Aorta (tissue), 5 donors: ENCODE results near the gene DAB2IP. TPM values are rescaled to one million over a fixed set of nuclear protein-coding genes. Genes with fewer than 3 reads are reported as not detected.

Experiments used
- ATAC-seq: fragments of 200-7000 bp; cut with Tn5 transposase; one replicate; pipeline ENCODE4 v1.9.1; 2022; ENCODE audit warnings: moderate library complexity; ENCODE audit not compliant: low FRiP score
- DNase-seq, 2 donors: peaks; one replicate each; pipeline ENCODE4 v3.0.0-alpha.2; 2020
- H3K27ac ChIP-seq, 2 donors: one replicate each; pipeline ENCODE4 v1.5.1; 2013; ENCODE audit warnings: low read length in 2 of 2, mild to moderate bottlenecking in 2 of 2, moderate library complexity in 2 of 2, control low read depth in 1 of 2, inconsistent platforms in 1 of 2, low read depth in 1 of 2
- H3K27me3 ChIP-seq, 2 donors: one replicate each; pipeline ENCODE4 v1.6.1; 2013; ENCODE audit warnings: control low read depth in 1 of 2, low read length in 1 of 2, mild to moderate bottlenecking in 1 of 2, moderate library complexity in 1 of 2; ENCODE audit not compliant: insufficient read depth in 2 of 2, control insufficient read depth in 1 of 2
- H3K36me3 ChIP-seq, 2 donors: one replicate each; pipeline ENCODE4 v1.6.1; 2013; ENCODE audit warnings: control low read depth in 1 of 2, low read length in 1 of 2, mild to moderate bottlenecking in 1 of 2; ENCODE audit not compliant: insufficient read depth in 2 of 2, control insufficient read depth in 1 of 2
- H3K4me1 ChIP-seq, 2 donors: one replicate each; pipeline ENCODE4 v1.6.1; 2013; ENCODE audit warnings: low read length in 2 of 2, control low read depth in 1 of 2, mild to moderate bottlenecking in 1 of 2, moderate library complexity in 1 of 2; ENCODE audit not compliant: insufficient read depth in 2 of 2, control insufficient read depth in 1 of 2
- H3K4me3 ChIP-seq, 2 donors: one replicate each; pipeline ENCODE4 v1.5.1; 2013; ENCODE audit warnings: low read length in 2 of 2, control low read depth in 1 of 2, mild to moderate bottlenecking in 1 of 2
- H3K9me3 ChIP-seq: one replicate; pipeline ENCODE4 v1.6.1; 2013; ENCODE audit warnings: mild to moderate bottlenecking, low read length; ENCODE audit not compliant: control insufficient read depth
- WGBS, 2 donors: extraction: QIAGEN DNeasy Blood & Tissue Kit; methylation state at CpG; one replicate each; pipeline ENCODE4 v1.1.7; 2013; 5-methylcytosine and 5-hydroxymethylcytosine counted together
- intact Hi-C, 2 donors: fragments of 100-400 bp; cut with DNase I; formaldehyde crosslinking; loops; one replicate each; pipeline versions ENCODE4 v1.14.2 to v1.15.0; 2022
- polyA plus RNA-seq, 2 donors: library from polyadenylated mRNA; stranded (reverse); fragments of 200-250 nt; gene quantifications; one replicate each; pipeline ENCODE4 v1.2.3, GENCODE V29; 2013
- total RNA-seq, 2 donors: library from RNA; stranded (reverse); fragmentation: NEBNext Ultra II Directional; extraction: Animal tissue kit (Norgen Biotek cat#: 25700); gene quantifications; one replicate each; pipeline ENCODE4 v1.2.1, GENCODE V29; 2021
- donor health status: healthy with polysubstance abuse.
- donor health status: Bipolar disorder and iron deficiency.
- donor health status: DM: no; HTN: no; CAD: no.
- donor health status: DM: no; HTN: no; CAD: no.
- donor health status: DM: yes; HTN: yes; CAD: no.

DAB2IP gene
- total and polyA plus RNA-seq, 4 donors = 12.0 to 75.4 (median 51.4) TPM

DNA sequence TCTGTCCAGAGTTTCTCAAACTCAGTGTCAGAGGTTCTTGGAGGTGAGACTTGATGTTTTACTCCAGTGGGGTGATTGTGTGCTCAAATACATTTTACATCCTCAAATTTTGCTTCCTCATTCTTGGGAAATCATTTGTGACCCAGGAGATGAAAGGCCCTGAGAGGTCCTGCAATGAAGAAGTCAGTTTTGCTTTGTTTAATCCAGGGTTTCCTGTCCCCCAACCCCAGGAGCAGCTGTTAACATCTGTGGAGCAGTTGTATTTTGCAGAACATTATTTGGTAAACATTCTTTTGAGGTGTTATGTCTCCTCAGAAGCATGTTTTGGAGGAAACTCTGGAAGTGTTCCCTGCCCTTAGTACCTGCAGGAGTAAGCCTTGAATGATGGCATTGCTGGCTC, 59.8 kb downstream of the DAB2IP start:
- H3K27ac ChIP-seq = no peak overlapping the region
- no peaks in the 10 kb centered on the region for H3K4me1 ChIP-seq
- DNase-seq (no peak), ATAC-seq (no peak)
- no peaks in the 10 kb centered on the region for H3K36me3 ChIP-seq
- intact Hi-C loops = no loop called here
- H3K27me3 ChIP-seq = no peaks in the 10 kb centered on the region
- H3K4me3 ChIP-seq = no peak overlapping the region
- no peaks in the 10 kb centered on the region for H3K9me3 ChIP-seq

DNA sequence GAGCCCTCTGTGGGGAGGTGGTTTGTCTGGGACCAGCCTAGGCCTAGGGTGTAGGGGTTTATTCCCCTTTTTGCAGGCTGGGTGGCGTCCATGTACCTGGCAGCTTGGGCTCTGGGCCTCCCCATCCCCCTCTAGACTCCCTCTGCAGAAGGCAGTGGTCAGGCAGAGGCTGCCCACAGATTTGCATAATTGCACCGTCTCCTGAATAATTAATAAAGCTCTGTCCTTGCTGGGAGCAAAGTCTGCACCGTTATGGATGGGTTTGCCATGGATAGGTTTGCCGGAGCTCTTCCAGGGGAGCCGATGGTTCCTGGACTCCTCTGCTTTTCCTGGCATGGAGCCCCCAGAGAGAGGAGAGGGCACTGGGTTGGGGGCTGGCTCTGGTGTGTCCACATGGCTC, 60.4 kb downstream of the DAB2IP start:
- ATAC-seq = no peak
- Histone ChIP-seq H3K27me3 (no peaks in the 10 kb centered on the region), H3K36me3 (no peaks in the 10 kb centered on the region), H3K4me1 (no peaks in the 10 kb centered on the region), H3K27ac (no peak overlapping the region), H3K9me3 (no peaks in the 10 kb centered on the region), H3K4me3 (no peak overlapping the region)
- 89 to 90% methylated on average over 5 of the region's 5 CpGs for WGBS, 2 donors
- intact Hi-C loops = no loop called here
- no peak for DNase-seq

DNA sequence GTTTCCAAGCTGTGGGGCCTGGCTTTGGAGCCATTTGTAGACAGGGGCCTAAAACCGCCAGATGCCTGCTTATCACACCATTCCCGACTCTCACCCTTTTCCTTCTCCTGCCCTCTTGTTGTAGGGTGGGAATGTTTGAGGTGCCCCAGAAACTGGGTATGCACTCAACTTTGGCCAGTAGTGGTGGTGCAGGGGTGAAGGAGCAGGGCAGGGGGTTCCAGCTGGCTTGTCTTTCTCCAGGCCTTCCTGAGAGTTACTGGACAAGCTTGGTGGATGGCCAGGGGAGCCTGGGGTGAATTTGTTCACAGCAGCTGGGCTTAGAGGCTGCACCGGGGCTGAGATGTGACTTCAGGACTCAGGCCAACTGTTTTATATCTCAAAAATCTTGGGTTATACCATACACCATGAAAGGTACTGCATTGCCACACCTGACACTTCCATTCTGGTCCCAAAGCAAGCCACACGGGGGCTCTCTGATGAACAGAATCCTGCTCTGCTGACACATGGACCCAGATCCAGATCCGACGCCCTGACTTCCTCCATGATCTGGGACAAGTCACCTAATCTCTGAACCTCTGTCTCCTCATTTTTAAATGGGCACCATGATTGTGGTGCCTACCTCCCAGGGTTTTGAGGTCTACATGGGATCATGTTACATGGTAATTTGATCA, 62.1 kb downstream of the DAB2IP start:
- intact Hi-C loops = no loop called here
- Histone ChIP-seq H3K4me3 (no peak overlapping the region), H3K27me3 (no peaks in the 10 kb centered on the region), H3K9me3 (no peaks in the 10 kb centered on the region), H3K27ac (no peak overlapping the region), H3K36me3 (no peaks in the 10 kb centered on the region), H3K4me1 (no peaks in the 10 kb centered on the region)
- ATAC-seq (no peak), DNase-seq (no peak)
- WGBS, 2 donors = 85 to 88% methylated on average over 6 of the region's 6 CpGs

DNA sequence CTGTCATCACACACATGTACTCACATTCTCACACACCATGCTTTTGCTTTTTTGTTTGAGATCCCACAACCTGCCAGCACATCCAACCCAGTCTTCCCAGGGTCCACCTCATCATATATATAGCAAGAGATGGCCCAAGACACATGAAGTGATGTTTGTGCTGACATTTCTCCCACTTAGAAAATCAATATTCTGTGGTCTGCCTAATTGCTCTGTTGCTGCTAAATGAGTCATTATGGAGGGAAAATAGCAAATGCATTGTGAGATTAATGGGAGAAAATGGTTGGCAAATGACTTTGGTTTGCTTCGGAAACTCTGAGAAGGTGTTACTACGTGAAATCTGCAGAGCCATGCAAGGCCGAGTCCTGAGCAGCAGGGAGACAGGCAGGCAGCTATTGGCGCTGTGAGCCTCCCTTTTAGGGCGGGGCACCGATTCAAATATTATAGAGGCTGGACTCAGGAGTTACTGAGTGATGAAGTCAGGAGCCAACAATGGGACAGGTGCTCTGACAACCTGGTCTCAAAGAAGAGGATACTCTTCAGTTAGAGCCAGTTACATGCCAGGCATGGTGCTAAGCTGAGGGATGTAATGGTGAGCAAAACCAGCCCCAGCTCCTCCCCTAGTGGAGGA, 62.8 kb downstream of the DAB2IP start:
- no peak overlapping the region for H3K4me3 ChIP-seq
- H3K4me1 ChIP-seq = no peaks in the 10 kb centered on the region
- WGBS, 2 donors = 96 to 99% methylated on average over 6 of the region's 6 CpGs
- H3K27me3 ChIP-seq = no peaks in the 10 kb centered on the region
- H3K27ac ChIP-seq = no peak overlapping the region
- H3K9me3 ChIP-seq = no peaks in the 10 kb centered on the region
- DNase-seq = no peak
- intact Hi-C loops = no loop called here
- H3K36me3 ChIP-seq = no peaks in the 10 kb centered on the region
- ATAC-seq = no peak

DNA sequence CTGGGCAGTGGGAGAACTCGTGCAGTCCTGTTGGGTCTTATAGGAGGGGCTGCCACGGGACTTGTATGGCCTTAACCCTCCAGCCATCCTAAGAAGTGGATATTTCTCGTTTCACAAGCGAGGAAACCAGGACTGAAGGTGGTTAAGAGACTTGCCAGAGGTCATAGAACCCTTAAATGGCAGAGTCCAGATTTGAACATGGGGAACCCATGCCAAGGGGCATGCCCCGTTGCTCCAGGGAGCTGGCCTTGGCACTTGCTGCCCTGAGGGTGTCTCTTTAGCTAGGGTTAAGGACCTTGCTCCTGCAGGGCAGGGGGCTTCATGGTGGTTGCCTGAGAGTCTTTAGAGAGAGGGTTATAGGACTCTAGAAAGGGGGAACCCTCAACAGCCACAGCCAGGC, 63.4 kb downstream of the DAB2IP start:
- Histone ChIP-seq H3K4me1 (no peaks in the 10 kb centered on the region), H3K27me3 (no peaks in the 10 kb centered on the region), H3K9me3 (no peaks in the 10 kb centered on the region), H3K4me3 (no peak overlapping the region), H3K36me3 (no peaks in the 10 kb centered on the region), H3K27ac (no peak overlapping the region)
- intact Hi-C loops = no loop called here
- DNase-seq (no peak), ATAC-seq (no peak)
- WGBS, 2 donors = 94% methylated on average over 5 of the region's 5 CpGs

DNA sequence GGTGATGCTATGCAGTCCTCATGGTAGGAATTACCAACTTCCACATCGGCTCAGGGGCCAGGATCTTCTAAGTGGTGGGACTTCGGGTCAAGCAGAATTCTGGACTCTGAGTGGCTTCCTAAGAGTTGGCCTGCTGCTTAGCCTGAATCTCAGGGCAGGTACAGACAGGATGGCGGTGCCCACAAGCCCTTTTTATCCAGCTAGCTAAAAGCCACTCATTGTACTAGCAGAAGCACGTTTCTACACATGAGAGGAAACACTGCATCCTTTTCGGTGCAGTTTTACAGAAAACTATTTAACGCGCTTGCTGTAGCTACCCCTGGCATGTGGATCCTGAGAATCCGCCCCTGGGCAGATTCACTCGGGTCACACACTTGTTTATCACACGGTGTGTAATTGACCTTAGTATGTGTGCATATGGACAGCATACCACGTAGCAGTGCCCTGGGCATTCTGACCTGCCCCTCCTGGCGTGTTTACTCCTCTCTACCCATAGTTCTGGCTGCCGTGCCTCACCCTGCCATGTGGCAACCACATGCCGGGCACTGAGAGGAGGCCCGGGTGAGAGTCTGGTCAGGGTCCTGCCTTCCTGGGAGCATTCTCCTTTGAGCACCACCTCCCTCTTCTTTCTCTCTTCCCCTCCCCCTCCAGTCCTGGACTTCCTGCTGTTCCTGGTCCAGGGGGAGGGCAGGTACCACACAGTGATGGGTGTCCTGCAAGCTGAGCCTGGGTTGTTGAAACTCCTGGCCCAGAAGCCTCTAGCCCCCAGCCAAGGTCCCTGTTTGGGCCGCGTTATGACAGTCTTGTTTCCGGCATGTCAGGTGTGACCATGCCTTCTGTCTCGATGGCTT, 65.9 kb downstream of the DAB2IP start:
- no peak for DNase-seq
- no peaks in the 10 kb centered on the region for H3K9me3 ChIP-seq
- WGBS, 2 donors = 79 to 80% methylated on average over 19 of the region's 19 CpGs
- no peaks in the 10 kb centered on the region for H3K36me3 ChIP-seq
- H3K27me3 ChIP-seq = no peaks in the 10 kb centered on the region
- no peaks in the 10 kb centered on the region for H3K4me1 ChIP-seq
- no peak overlapping the region for H3K27ac ChIP-seq
- no peak overlapping the region for H3K4me3 ChIP-seq
- intact Hi-C loops = no loop called here
- ATAC-seq = no peak

DNA sequence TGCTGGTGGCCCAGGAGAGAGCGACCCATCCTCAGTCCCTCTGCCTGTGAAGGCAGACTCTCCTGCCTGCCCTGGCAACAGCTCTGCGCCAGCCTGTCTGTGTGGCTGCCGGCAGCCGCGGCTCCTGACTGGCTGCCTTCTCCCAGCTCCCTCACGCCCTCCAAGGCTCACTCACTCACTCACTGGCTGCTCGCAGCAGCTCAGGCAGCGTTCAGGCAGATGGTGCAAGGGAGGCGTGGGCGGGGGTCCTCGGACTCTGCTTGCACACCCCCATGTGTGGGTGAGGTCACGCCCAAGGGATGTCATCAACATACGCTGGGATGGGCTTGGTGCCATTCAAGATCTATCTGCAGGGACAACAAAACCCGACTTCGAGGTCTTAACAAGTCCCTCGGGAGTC, 66.7 kb downstream of the DAB2IP start:
- peak in 1 of 2 donors; percentile 81 for DNase-seq
- ATAC-seq = peak; percentile 63
- Histone ChIP-seq H3K4me1 (no peaks in the 10 kb centered on the region), H3K4me3 (no peak overlapping the region), H3K27ac (no peak overlapping the region), H3K36me3 (no peaks in the 10 kb centered on the region), H3K9me3 (no peaks in the 10 kb centered on the region), H3K27me3 (no peaks in the 10 kb centered on the region)
- intact Hi-C loops = no loop called here
- 32 to 34% methylated on average over 16 of the region's 16 CpGs for WGBS, 2 donors

DNA sequence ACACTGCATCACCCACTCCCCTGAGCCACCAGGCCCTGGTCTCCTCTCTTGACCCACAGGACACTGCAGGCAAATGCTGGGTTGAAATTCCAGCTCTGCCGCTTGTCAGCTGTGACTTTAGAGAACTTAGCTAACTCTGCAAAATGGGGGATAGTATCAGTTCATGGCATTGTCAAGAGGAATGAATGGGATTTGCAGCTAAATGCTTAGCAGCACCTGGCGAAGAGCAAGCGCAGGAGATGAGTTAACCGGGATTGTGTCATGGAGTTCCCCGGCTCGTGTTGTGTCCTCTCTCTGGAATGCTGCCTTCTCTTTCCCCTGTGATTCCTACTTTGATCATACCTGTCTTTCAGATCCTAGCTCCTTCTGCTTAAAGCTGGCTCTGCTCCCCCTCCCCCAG, 67.1 kb downstream of the DAB2IP start:
- WGBS, 2 donors = 91 to 94% methylated on average over 6 of the region's 6 CpGs
- H3K27ac ChIP-seq = no peak overlapping the region
- H3K9me3 ChIP-seq = no peaks in the 10 kb centered on the region
- no peaks in the 10 kb centered on the region for H3K4me1 ChIP-seq
- H3K36me3 ChIP-seq = no peaks in the 10 kb centered on the region
- ATAC-seq (no peak), DNase-seq (no peak)
- intact Hi-C loops = no loop called here
- no peak overlapping the region for H3K4me3 ChIP-seq
- no peaks in the 10 kb centered on the region for H3K27me3 ChIP-seq
